ENCODE measurements around the gene PRDM15.

DNA sequence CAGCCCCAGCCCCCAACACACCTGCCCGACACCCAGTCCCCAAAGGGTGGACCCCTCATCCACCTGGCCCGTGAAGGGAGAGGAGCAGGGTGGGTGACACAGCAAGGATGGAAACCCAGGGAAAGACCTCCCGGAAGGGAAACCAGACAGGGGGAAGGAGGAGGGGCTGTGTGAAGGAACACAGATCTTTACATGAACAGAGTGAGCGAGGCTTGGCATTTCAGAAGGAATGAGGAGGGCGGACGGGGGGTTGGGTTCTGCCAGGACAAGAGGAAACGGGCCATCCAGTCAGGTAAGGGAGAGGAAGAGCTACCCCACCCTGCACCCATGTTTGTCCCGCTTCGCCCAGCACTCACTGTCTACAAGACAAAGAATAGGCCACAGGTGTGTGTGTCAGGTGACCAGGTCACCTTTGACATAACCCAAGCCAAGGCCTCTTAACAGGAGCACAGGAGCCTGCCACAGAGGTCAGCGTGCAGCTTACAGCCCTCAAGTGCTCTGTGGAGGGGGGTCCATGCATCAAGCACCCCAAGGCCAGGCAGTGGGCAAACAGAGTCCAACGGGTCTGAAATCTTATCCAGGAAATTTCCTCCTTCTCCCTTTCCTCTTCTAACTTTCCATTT is 18.0 kb upstream of the PRDM15 start:
- TF ChIP-seq, protein P1, sequence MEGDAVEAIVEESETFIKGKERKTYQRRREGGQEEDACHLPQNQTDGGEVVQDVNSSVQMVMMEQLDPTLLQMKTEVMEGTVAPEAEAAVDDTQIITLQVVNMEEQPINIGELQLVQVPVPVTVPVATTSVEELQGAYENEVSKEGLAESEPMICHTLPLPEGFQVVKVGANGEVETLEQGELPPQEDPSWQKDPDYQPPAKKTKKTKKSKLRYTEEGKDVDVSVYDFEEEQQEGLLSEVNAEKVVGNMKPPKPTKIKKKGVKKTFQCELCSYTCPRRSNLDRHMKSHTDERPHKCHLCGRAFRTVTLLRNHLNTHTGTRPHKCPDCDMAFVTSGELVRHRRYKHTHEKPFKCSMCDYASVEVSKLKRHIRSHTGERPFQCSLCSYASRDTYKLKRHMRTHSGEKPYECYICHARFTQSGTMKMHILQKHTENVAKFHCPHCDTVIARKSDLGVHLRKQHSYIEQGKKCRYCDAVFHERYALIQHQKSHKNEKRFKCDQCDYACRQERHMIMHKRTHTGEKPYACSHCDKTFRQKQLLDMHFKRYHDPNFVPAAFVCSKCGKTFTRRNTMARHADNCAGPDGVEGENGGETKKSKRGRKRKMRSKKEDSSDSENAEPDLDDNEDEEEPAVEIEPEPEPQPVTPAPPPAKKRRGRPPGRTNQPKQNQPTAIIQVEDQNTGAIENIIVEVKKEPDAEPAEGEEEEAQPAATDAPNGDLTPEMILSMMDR (IDR thresholded peaks at IDR 0.05; ENCODE audit: low read depth, low read length) = no peak
- no peak for TF ChIP-seq EZH2phosphoT487 (IDR thresholded peaks at IDR 0.05; ENCODE audit: low read depth)

Measured in OCI-LY3 (cell line).